Posterior cingulate gyrus (tissue), 11 donors: ENCODE results near the gene WNK2.
"Not testable (repeated sequence)": the region's sequence is repeated elsewhere in the genome, so short reads cannot be mapped to it uniquely, and the experiment has no call there.

Experiments
- DNase-seq, 10 donors: peaks; one replicate each; pipeline versions ENCODE4 v3.0.0 to v3.0.0-alpha.2; 2020 to 2021; ENCODE audit warnings: mixed read lengths in 3 of 10
- intact Hi-C: fragments of 100-400 bp; cut with DNase I; formaldehyde crosslinking; loops from one replicate; pipeline ENCODE4 v1.15.1; 2023

The WNK2 gene

DNA sequence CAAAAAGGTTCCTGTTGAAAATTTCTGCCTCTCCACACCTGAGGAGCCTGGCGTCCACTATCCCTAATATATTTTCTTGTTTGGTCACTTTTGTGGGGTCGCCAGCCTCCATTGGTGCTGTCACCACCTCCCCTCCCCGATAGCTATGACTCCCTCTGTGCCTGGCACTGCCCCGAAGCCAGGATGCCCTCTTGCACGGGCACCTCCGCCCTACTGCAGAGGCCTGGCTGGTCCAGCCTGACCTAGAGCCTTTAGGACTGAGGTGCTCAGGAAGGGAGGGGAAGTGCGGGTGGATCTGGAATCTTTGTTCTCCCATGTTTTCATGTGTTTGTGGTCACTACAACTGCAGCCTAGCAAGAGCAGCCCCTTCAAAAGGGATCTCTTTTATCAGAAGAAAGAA, 62.6 kb downstream of the WNK2 start:
- intact Hi-C loops = no loop called here
- peak in 1 of 10 donors; percentile 40 for DNase-seq

DNA sequence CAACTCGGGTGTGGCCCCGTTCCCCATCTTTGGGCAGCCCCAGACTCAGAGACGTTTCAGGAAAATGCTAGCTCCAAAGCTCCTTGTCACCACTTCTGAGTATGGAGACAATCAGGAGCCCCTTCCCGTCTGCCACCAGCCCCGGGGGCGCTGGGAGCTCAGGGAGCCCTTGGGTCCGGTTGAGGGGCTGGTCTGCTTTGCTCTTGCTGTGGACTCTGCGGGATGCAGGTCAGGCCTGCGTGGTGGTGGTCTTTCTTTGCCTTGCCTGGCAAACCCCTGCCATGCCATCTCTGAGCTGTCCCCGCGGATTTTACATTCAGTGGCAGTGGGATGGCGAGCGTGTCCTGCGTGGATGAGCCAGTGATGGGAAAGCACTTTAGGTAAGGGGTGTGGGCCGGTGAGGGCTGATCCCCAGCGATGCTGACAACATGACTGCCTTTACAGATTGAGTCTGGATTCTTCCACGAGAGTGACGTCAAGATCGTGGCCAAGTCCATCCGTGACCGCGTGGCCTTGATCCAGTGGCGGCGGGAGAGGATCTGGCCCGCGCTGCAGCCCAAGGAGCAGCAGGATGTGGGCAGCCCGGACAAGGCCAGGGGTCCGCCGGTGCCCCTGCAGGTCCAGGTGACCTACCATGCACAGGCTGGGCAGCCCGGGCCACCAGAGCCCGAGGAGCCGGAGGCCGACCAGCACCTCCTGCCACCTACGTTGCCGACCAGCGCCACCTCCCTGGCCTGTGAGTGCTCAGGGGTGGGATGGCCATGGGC, 63.3 kb downstream of the WNK2 start:
- intact Hi-C loops = no loop called here
- peak in 2 of 10 donors; percentile 71 to 72 for DNase-seq

DNA sequence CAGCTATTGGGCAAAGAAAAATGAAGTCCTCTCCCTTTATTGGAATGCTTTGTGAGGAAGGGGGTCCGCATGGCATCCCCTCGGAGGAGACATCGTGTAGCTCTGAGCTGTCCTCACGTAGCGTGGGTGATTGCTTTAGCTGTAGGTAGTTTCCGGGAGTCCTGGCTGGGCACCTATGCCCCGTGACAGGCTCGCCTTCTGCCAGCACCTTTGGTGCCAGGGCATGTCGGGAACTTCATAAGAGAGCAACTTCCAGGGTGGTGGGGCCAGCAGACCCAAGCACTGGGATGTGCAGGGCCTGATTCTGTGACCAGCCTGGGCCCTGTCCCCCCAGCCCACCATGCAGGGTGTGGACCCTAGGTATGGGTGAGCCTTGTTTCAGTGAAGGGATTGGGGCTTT, 64.0 kb downstream of the WNK2 start:
- peak in 2 of 10 donors; percentile 15 to 53 for DNase-seq
- intact Hi-C loops = no loop called here

DNA sequence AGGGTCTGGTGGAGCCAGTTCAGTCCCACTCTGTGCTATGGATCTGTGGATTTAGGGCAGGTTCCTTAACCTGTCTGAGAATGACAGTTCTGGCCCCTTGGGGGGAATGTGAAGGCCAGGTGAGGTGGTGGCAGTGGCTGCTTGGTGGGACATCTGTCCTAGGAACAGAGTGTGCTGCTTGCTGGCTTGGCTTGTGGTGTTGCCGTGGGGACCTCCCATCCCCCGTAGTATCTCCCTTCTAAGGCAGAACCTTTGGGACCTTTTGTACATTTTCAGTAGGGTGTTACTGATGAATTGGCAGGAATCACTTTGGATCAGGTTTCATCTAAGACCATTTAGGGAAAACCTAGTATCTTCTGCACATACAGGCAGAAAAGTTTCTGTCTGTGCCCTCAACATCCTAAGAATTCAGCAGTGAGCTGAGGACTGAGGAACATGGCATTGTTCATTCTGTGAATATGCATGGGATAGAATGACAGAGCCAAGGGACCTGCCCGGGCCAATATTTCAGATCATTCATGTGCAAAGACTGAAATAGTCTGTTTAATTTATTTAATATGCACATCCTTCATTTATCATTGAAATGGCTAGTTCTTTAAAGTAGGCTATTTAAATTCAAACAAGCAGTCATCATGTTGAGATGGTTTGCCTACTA, 64.6 kb downstream of the WNK2 start:
- DNase-seq = peak in 2 of 10 donors; percentile 50 to 63
- intact Hi-C loops = no loop called here

DNA sequence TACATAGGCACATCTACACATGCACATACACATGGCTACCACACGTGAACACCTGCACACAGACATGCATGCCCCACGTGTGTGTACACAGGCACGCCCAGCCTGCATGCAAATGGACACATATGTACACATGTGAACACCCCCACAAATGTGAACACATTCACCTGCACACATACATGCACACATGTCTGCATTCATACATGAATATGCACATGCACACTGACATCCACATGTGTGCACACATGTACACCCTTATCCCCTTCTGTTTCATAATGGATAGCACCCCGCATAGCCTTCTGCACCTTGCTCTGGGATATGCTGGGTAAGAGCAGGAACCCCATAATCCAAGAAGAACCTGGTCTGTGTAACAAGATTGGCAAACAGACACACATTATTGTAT, 66.2 kb downstream of the WNK2 start:
- DNase-seq = no peak
- intact Hi-C loops = no loop called here

DNA sequence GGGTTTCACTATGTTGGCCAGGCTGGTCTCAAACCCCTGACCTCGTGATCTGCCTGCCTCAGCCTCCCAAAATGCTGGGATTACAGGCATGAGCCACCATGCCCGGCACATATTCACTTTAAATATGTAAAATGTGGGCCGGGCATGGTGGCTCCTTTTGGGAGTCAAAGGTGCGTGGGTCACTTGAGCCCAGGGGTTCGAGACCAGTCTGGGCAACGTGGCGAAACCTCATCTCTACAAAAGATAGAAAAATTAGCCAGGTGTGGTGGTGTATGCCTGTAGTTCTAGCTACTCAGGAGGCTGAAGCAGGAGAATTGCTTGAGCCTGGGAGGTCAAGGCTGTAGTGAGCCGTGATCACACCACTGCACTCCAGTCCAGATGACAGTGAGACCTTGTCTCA, 67.4 kb downstream of the WNK2 start:
- DNase-seq = peak in 2 of 10 donors; percentile 40 to 53
- intact Hi-C loops = not testable (repeated sequence)

DNA sequence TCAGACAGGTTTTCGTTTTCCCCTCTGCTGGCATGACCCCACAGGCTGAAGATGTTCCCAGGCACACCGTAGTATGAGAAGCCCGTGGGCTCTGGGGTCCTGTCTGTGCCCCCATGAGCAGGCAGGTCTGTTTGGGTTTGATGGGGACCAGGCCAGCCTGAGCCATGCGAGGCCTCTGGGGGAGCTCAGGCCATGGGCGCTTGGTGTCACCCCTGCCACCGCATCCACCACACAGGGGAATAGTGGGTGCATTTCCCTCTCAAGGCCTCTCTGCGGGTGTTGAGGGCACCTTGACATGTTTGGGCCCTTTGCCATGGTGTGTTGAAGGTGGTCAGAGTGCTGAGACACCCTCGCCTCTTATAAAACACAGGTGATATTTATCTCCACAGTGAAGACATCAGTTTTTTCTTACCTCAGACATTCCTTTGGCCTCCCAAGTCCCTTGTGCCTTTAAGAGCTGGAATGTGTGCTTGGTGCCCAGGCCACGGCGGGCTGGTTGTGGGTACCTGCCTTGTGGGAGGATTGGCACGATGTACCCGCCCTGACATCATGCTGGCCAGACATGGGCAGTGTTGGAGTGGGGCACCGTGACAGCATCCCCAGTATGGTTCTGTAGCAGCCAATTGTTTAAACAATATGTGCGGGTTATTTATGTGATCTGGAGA, 68.3 kb downstream of the WNK2 start:
- peak in 3 of 10 donors; percentile 9 to 70 (median 44) for DNase-seq
- intact Hi-C loops = no loop called here

DNA sequence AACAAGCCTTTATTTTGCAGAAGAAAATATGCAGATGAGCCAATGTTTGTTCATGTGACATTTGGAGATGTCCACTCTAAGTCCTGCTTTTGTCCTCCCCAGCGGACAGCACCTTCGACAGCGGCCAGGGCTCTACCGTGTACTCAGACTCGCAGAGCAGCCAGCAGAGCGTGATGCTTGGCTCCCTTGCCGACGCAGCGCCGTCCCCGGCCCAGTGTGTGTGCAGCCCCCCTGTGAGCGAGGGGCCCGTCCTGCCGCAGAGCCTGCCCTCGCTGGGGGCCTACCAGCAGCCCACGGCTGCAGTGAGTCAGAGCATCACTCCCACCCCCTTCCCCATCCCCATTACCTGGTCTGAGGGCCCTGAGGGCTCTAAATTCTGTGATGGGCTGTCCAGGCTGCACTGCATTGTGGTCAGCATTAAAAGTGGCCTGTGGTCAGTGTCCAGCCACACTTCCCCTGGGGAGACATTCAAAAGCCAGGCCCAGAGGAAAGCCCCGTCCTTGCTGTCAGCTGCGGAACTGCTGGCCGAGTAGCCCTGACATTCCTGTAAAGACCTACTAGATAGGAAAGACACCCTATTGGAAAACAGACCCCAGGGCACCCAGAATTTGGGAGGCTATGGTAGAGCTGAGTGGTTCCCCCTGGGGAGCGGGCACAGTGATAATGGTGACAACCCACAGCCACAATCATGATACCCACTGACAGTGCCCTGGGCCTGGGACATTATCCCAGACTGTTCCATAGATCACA, 69.0 kb downstream of the WNK2 start:
- peak in 3 of 10 donors; percentile 9 to 59 (median 44) for DNase-seq
- intact Hi-C loops = no loop called here

DNA sequence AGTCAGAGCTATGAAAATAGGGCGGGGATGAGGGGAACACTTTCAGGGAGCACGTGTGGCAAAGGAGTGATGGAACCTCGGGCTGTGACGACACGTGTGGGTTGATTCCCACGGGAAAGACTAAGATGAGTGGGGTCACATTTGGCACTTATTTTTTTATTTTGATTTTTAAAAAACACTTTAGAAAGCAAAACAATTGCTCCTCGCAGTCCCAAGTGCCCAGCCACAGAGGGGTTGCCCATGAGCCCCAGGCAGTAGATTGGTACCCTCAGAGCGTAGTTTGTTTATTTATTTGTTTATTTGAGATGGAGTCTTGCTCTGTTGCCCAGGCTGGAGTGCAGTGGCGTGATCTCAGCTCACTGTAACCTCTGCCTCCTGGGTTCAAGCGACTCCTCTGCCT, 69.7 kb downstream of the WNK2 start:
- peak in 2 of 10 donors; percentile 0 to 54 for DNase-seq
- intact Hi-C loops = no loop called here

DNA sequence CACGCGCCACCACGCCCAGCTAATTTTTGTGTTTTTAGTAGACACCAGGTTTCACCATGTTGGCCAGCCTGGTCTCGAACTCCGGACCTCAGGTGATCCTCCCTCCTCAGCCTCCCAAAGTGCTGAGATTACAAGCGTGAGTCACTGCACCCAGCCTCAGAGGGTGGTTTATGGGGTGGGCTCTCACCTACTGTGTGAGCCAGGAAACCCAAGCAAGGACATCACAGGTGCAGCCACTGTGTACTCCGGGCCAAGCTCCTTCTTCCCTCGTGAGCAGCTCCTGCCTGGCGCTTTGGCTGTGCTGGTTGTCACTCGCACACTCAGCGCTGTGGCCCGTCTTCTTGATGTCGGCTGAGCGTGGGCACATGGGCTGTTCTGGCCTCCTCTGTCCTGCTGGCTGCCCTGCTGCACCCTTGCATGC, 70.1 kb downstream of the WNK2 start:
- DNase-seq = peak in 5 of 10 donors; percentile 5 to 74 (median 10)
- intact Hi-C loops = no loop called here

DNA sequence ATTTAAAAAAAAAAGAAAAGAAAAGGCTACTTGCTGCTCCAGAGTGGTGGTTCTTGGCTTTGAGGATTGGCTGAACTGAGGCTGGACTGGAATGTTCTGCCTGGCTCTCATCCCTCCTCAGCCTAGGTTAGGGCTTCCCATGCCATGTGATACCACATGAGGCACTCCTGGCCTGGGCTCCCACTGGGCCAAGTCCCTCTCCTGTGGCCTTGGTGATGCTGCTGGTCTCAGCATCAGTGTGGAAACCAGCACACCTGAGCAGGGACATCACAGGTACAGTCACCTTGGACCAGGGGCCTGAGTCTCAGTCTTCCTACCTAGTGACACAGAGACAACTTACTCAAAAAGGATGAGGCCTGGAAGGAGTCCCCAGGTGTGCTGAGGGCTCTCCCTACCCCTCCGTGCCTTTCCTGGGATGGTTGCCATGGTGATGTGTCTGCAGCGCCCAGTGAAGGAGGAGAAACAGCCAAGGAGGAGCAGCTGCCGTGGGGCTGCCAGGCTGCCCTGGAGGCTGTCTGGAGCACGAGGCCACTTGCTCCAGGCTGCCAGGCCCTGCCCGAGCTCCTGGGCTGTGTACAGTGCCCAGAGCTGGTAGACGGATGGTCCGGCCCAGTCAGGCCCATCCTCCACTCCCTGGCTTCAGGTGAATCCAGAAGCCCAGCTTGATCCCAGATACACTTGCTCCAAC, 71.0 kb downstream of the WNK2 start:
- DNase-seq = peak in 5 of 10 donors; percentile 11 to 82 (median 23)
- intact Hi-C loops = no loop called here

DNA sequence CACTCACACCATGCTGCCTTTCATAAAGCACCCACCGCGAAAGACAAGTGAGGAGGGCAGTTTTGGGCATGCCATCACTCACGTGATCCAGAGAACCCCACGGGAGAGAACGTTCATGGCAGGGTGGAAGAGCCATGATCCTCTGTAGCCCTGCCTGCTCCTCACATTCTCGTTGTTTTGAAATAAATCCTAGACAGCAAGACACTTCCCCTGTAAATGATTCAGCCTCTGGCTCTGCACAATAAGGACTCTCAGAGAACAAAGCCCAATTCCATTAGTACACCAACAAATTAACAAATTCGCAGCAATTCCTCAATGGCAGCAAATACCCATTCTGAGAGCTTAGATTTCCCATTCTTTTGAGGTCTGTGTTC, 71.5 kb downstream of the WNK2 start:
- no peak for DNase-seq

DNA sequence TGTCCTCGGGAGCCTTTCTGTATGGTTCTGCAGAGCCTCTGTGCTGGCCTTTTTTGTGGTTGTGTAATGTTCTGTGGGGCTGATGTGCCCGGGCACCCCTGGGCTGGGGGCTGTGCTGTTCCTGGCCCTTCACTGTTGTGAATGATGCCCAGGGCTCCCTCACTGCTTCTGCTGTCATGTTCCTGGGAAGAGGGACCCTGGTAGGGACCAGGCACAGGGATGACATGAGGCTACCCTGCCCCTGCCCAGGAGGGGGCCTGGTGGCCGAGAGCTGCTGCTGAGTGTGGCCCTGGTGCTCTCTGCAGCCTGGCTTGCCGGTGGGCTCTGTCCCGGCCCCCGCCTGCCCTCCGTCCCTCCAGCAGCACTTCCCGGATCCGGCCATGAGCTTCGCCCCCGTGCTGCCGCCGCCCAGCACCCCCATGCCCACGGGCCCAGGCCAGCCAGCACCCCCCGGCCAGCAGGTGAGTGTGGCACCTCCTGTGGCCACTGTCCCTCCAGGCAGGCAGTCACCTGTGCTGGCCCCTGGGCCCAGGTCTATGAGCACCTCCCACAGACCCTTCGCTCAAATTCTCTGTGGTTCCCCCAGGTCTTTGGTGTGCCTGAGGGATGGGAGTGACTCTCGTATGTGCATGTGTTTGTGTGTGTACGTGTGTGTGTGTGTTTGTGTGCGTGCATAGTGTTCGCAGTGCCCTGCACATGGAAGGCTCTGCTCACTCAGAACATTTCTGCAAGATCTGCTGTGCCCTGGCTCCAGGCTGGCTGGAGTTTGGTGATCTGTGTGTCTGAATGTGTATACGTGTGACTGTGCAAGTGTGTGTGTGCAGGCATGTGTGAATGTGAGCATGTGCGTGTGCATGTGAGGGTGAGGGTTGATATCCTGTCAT, 72.3 kb downstream of the WNK2 start:
- DNase-seq = peak in 4 of 10 donors; percentile 1 to 76 (median 40)
- intact Hi-C loops = no loop called here

More for the DNA sequence above, 71.5 kb downstream of the WNK2 start:
- intact Hi-C loops = no loop called here

DNA sequence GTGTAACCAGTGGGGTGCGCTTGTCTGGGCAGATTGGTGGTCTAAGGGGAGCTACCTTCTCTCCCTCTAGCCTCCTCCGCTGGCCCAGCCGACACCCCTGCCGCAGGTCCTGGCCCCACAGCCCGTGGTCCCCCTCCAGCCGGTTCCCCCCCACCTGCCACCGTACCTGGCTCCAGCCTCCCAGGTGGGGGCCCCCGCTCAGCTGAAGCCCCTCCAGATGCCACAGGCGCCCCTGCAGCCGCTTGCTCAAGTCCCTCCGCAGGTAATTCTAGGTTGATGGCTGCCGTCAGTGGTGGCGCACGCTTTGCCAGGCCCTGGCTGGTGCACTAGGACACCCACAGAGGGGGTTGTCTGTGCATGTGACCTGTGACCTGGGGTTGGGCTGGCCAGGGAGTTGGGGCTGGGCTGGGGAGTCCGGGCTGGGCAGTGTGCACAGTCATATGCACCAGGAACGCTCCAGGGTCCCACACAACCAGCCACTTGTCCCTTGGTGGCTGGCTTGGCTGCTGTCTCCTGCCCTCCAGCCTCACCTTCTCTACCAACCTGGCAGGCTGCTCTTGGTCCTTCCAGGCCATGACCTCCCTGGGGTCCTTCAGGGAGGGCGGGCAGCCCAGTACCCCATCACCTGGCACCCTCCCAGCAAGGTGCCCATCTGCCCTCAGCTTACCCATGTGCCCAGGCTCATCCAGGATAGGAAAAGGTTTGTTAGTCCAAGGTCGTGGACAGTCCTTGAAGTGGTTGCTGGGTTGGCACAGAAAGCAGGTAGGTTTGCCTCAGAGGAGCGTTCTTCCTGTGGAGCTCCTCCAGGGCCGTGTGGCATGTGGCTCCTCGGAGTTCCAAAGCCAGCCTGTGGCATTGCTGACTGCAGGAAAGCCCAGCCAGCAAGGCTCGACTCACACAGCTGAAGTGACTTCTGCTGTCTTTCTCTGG, 73.2 kb downstream of the WNK2 start:
- peak in 3 of 10 donors; percentile 1 to 78 (median 77) for DNase-seq
- intact Hi-C loops = no loop called here

DNA sequence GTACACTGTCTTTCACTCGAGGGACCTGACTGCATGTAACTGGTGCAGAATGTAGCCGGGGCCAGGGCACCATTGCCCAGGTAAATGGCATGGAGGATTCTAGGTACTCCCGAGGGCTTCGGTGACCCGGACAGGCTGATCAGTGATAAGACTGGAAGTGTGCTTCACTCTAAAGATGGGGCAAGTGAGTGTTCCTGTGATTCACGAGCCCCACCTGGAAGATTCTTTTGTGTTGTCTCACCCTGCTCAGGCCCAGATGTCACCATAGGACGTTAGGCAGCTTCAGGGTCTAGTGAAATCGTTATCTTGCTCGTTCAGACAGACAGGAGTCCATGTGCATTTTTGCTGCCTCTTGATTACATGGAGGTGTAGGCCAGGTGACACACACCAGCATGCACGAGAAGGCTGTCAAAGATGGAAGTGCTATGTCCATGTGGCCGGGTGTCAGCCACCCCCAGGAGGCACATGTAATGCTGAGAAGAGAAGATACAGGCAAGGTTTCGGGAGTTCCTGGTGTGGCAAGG, 73.9 kb downstream of the WNK2 start:
- DNase-seq = peak in 3 of 10 donors; percentile 0 to 73 (median 69)
- intact Hi-C loops = no loop called here

DNA sequence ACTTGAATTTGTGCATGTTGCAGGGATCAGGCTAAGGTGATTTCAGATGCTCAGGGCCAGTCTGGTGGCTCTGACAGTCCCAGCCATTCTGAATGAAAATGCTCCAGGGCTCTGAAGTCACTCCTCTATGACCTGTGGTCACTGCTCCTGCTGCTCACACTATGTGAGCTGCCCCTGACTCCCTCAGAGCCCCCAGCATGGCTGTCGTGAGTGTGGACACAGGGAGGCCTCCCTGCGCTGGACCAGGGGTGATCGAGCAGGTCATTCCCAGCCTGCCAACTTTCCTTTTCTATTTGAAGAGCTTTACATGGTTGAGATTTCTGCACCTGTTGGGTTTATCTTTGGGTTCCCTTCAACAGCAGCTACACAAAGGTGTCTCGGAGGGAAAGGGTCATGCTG, 74.5 kb downstream of the WNK2 start:
- intact Hi-C loops = no loop called here
- peak in 2 of 10 donors; percentile 0 to 66 for DNase-seq

DNA sequence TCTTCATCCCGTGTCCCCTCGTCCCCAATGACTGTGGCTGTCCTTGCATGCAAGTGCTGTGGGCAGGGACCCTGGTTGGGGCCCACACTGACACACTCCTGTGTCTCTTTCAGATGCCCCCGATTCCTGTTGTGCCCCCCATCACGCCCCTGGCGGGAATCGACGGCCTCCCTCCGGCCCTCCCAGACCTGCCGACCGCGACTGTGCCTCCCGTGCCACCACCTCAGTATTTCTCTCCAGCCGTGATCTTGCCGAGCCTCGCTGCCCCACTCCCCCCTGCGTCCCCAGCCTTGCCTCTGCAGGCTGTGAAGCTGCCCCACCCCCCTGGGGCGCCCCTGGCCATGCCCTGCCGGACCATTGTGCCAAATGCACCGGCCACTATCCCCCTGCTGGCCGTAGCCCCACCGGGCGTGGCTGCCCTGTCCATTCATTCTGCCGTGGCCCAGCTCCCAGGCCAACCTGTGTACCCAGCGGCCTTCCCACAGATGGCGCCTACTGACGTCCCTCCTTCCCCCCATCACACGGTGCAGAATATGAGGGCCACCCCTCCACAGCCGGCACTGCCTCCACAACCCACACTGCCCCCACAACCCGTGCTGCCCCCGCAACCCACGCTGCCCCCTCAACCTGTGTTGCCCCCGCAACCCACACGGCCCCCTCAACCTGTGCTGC, 75.0 kb downstream of the WNK2 start:
- intact Hi-C loops = no loop called here
- peak in 3 of 10 donors; percentile 0 to 77 (median 71) for DNase-seq
